ENCODE data around the gene IGSF22.

IGSF22 gene

DNA sequence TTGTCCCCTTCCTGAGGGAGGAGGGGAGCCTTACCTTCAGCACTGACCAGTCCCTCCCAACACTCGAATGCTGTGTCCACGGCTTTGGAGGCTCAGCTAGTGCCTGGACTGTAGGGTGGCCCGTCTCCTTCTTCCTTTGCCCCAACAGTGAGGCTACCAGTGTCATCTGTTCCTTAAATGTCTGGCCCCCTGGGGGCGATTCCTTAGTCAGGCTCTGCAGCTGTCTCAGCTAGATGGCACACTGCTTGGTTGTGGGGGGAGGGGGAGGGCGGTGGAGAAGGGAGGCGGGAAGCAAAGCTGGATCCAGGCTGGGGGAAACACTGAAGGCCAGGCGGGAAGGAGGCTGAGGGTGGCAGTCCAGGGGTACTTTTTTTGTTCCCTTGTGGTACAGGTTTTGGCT lies at the start of gene IGSF22:
Gene IGSF22, minus strand, starts transcription at position 149 of the 400 bp plus-strand sequence. CDS start 1,952 bp downstream, outside the sequence.
- no peak for DNase-seq (ENCODE audit: low read depth)

DNA sequence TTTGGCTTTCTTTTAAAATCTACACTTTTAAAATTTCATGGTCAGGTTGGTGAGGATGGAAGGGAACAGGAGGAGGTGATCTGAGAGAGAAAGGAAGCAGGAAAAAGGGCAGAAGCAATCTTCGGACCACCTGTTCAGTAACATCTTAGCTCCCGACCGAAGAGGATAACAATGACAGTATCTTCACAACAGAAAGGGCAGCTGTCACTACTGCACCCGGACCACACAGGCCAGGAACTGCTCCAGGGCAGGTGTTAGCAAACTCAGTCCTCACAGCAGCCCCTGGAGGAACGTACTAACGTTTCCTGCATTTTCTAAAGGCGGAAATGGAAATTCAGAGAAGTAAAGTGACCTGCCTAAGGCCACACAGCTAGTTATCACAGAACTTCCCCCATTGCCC lies 48.8 kb upstream of the IGSF22 start:
- no peak for DNase-seq (ENCODE audit: low read depth)

DNA sequence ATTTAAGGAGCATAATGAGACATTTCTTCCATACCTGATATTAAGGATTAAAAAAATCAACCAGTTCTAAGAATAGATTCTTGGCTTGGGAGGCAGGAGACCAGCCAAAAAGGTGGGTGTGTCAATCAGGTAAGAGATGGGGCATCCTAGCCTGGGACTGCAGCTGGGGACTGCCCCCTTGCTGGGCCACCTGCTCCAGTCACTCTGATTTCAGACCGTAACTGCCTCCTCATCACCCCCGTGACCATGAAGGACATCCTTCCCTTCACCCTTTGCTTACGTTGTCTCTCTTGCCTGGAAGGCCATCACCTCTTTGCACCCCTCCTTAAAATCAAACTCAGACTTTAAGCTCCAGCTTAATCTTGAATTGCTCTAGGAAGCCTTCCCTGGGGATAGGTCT lies 47.7 kb upstream of the IGSF22 start:
- DNase-seq (ENCODE audit: low read depth), result no peak

DNA sequence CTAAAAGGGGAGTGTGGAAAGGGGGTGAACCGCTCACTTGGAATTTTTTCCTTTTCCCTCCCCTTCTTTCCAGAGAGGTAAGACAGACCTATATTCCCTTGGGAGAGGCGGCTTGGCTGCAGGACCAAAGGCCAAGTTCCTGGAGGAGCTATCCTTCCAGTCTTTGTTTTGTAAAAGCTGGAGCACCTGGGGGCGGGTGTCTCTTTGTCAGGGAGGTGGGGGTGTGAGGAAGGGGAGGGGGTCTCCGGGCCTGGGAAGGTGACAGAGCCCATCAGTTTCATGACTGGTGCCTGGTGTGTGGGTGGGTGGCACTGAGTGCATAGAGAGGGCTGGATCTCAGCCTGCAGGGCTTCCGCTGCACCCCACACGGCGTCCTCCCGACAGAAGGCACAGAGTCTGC lies 47.1 kb upstream of the IGSF22 start:
- DNase-seq (ENCODE audit: low read depth), result no peak

DNA sequence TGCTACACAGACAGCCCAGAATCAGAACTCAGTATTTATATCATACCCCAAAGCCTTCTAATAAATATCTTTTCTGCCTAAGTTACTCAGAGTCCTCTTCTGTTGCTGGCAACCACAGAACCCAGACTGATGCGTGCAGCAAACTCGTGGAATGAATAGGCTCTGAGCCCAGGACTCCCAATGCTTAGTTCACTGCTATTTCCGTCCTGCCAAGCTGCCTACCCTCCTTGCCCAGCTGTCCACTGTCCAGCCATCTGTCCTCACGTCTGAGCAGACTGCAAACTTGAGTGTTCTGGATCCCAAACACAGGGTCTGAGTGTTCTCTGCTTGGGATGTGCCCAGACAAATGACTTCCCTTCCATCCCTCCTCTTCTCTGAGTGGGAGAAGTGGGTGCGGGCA lies 46.2 kb upstream of the IGSF22 start:
- DNase-seq (ENCODE audit: low read depth), result no peak

DNA sequence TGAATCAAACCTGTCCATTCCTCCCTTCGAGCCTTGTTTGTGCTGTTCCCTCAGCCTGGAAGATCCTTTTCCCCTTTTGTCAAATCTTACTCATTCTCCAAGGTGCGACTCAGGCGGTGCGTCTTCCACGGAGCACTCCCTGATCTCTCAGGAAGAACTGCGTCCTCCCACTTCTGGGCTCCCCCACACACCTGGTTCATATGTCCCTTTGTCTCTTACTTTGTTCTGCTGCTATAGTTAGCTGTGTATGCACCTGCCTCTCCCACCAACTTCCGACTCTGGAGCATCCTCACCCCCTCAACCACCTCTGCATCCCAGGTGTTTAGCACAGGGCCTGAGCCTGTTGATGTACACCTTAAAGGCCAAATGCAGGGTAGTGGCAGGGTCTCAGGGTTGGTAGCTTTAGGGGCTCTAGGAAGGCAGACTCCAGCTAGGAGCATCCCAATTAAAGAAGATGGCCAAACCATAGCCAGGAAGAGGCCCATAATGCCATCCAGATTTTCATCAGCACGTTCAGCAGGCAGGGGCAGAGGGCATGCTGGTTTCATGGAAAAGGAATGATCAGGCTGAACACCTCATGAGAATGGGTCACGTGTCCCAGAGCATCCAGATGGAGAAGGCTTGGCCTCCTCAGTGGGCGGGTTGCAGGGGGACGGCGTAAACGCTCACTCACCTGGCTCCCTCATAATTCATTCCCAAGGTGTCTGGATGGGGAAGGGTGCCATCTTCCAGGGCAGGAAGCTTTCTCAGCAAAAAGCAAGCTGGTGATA lies 45.5 kb upstream of the IGSF22 start:
- no peak for DNase-seq (ENCODE audit: low read depth)

DNA sequence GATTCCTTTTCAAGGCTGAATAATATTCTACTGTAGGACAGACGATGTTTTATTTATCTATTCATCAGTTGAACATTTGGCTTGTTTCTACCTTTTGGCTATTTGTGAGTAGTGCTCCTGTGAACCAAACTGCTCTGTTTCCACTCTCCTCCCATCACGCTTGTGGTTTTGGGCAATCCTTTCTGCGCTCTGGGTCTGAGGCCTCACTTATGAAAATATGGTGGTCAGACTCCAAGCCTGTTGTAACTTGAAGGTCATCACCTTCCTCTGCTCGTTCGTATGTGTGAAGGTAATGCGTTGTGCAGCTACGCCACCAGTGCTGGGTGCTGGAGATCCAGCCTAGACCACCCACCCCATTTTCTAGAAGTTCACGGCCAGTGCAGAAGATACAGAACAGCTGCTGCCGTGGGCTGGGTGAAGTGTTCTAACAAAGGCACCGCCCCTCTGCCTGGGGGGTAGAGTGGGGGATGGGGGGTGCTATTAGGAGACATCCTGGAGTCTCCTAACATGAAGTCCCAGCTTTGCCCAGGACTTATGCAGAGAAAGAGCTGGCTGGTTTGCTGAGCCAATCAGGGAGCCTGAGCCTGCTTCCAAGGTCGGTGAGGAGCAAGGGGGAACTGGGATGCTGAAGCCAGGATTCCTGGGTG lies 44.6 kb upstream of the IGSF22 start:
- DNase-seq (ENCODE audit: low read depth), result no peak

DNA sequence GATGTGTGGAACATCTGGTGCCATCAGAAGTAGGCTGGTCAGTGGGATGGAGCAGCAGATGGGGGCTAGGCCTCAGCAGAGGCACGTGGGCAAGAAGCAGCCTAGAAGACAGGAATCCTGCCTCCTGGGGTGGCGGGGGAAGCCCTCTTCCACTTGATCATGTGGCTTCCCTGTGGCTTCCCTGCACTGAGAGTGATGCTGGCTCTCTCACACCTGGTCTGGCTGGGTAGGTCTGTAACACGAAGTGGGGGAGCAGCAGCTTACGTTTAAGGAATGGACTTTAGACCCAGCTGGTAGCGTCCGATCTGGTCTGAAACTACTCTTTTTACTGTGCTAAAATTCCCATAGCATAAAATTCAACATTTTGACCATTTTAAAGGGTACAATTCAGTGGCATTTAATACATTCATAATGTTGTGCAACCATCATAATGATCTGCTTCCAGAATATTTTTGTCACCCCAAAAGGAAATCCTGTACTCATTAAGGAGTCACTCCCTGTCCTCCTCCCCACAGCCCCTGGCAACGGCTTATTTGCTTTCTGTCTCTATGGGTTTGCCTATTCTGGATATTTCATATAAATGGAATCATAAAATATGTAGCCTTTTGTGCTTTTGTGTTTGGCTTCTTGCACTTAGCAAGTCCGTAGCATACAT lies 43.9 kb upstream of the IGSF22 start:
- DNase-seq (ENCODE audit: low read depth), result no peak

DNA sequence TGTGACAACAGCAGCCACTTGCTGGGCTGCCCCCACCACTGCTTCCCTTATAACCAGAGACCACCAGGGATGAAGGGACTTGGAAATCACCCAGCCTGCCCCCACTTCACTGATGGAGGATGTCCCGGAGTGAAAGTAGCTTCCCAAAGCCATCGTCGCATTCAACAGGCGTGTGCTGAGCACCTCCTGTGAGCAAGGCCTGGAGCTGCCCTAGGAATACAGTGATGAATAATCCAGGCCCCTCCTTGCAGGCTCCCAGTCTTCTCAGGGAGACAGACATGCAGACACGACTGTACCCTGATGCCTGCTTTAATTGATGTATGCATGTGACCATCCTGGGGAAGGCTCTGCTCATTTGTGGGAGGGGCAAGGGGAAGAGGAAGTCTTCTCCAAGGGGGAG lies 43.0 kb upstream of the IGSF22 start:
- no peak for DNase-seq (ENCODE audit: low read depth)

DNA sequence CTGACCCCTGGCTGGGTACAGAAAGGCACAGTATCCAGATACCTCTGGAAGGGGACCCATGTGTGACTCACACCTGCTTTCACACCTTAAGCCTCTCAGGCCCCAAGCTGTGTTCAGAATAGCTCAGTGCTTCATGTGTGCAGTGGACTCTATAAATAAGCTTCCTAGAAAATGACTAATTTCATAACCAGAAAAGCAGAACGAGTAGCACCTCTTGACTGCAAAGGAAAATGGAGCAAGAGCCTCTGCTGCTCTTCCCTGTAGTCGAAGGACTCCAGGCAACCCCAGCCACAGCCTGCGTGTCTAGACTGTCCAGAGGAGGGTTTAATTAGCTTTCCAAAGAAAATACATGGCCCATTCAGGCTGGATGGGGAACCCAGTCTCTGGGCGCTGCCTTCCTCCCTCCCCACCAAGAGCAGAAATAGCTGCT lies 42.5 kb upstream of the IGSF22 start:
- no peak for DNase-seq (ENCODE audit: low read depth)

DNA sequence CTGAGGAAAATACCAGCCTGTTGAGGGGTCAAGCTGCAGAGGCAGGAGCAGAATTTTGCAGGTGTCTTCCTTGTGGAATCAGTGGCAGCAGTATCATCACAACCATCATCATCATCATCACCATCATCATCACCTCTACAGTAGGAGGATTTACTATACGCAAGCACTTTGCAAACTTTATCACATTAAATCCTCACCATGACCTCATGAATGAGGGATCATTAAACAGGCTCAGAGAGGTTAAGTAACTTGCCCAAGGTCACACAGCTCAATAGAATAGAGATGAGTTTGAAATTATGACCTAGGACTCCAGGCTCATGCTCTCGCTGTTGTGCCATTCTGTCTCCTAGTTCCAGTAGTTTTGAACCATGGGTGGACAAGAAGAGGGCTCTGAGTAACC lies 40.0 kb upstream of the IGSF22 start:
- no peak for DNase-seq (ENCODE audit: low read depth)

DNA sequence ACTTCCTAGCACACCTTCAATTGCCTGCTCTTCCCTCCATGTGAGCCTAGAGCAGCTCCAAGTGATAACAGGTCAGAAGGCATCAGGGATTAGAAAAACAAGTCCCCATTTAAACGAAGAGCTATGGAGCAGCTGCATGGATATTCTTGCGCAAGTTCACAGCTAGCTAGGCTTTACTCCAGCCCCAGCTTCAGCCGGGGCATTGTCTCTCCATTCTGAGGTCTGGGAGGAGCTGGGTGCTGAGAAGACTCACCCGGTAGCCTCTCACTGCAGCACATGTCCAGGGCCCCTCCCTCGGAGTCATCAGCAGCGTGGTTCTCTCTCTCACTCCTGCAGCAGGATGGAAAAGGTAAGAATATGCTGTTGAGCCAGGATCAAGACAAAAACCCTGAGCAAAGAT lies 39.6 kb upstream of the IGSF22 start:
- DNase-seq (ENCODE audit: low read depth), result no peak

DNA sequence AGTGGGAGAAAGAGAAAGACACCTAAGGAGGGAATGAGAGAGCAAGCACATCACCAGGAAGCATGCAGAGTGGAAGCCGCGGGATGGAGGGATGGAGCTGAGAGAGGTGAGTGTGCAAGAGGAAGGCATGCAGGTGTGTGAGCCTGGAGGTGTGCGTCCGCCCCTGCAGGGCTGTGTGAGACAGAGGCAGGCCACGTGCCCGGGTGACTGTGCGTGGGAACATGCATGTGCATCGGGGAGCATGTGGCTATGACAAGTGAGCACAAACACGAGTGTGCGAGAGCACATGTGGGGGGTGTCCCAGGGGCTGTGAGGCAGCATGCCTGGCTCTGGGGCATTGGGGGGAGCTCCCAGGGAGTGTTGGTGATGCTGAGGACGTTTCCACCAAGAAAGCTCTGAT lies 35.8 kb upstream of the IGSF22 start:
- no peak for DNase-seq (ENCODE audit: low read depth)

DNA sequence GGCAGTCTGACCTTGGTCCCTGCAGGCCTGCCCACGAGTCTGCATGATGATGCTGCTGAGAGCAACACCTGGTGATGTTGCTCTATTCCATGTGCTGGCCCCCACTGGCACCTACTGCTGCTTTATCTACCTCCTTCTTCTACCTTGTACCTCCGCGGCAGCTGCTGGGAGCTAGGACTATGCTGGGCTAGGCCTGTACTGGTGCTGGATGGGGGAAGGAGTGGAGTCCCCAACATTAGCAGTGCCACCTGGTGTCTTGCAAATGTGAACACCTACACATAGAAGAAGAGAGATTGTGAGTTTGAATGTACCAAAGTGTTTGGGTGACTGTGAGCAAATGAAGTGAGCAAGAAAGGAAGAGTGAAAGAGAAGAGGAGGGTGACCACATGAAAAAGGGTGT lies 35.2 kb upstream of the IGSF22 start:
- no peak for DNase-seq (ENCODE audit: low read depth)

DNA sequence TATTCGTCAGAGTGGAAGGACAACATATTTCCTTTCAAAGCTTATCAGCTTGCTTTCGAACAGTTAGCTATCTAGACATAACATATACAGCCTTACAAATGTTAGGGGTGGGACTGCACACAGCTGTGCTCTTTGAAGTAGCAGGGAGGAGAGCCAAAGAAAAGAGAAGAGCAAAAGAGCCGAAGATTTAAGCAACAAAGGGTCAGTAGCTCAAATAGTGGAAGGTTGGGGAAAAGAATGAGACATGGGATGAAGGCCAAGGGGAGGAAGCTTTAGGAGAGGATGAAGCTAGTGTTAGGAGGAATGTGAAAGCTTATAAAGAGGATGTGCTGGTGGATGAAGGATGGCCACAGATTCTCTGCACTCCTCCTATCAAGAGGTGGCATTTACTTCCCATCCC lies 31.8 kb upstream of the IGSF22 start:
- no peak for DNase-seq (ENCODE audit: low read depth)

DNA sequence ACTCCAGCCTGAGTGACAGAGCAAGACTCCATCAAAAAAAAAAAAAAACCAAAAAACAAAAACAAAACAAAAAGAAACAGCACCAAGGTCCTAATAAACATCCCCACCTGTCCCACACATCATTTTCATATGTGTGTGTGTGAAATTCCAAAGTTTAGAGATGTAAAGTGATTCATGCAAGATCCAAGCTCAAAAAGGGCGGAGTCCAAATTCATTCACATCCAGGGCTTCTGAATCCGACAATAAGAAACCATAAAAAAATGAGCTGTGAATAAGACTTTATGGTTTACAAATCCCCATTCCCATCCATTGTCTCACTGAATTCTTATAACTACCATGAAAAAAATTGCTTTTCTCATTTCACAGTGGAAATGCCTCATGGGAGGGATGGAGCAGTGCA lies 30.9 kb upstream of the IGSF22 start:
- no peak for DNase-seq (ENCODE audit: low read depth)

DNA sequence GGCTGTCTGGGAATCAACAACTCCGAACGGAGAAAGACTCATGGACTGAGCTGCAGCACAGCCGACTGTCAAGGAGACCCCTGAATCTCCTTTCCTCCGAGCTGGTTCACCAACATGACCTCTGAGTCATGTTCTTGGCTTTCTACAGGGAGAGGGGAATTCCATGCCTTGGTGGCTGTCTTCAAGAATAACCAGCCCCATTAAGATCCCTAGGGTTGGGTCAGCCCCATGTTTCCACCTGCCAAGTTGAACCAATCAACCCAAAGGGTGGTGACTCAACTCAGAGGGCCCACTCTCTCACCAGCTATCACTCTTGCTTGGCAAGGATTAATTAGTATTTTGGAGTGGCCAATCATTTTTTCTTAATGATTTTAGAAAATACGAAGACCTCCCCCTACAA lies 28.3 kb upstream of the IGSF22 start:
- DNase-seq (ENCODE audit: low read depth), result no peak

DNA sequence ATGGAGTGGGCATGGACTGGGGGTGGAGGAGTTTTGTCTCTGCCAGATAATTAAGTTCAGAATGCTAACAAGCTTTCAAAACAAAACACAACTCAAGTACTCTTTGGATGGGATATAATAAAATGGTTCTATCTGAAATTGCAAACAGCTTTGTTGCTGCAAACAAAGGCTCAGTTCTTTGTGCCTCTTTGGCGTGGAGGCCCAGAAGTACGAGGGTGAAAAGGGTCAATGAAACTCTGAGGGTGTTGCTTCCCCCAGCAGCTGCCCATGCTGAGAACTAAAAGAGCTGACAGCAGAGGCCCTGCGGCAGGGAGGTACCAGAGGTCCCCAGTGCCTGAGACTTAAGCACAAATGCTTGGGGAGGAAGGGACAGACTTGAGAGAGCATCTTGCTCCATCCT lies 26.5 kb upstream of the IGSF22 start:
- DNase-seq (ENCODE audit: low read depth), result no peak

DNA sequence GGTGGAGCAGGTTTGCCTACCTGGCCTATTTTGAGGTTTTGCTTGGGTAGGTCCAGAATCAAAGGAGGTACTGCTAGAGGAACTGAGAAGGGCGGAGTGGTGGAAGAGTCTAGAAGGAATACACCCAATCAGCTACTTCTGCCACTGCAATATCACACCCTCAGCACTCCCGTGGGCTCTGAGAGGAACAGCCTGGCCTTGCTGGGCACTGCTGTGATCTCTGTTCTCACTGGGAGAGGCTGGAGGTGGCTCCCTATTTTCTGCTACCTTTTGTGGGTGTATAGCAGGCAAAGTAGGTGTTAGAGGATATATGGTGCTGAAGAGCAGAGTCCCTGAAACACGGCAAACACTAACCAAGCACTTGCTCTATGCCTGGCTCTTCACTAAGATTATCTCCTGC lies 25.0 kb upstream of the IGSF22 start:
- DNase-seq (ENCODE audit: low read depth), result no peak

DNA sequence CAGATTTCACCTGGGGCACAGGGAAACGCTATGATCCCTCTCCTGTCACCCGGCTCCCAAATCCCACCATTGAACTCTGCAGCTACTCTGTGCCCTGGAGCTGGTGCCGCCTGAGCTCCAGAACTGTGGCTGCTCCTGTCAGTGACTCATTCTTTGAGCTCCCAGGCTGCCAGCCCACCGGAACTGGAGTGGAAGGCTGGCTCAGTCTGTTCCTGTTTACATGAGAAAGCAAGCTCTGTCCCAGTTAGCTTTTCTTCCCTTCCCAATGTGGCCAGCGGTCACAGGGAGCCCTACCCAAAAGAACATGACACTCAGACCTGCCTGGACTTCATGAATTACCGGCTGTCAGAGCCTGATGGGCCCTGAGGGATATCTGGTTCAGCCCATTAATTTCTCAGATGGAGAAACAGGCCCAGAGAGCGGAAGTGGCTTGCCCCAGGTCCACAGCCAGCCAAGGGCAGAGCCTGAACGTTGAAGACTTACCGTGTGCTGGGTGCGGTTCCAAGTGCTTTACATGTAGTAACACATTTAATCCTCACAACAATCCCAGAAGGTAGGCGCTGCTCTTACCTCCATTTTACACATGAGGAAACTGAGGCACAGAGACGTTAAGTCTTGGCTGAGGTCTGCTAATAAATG lies 23.8 kb upstream of the IGSF22 start:
- DNase-seq (ENCODE audit: low read depth), result peak; percentile 30

DNA sequence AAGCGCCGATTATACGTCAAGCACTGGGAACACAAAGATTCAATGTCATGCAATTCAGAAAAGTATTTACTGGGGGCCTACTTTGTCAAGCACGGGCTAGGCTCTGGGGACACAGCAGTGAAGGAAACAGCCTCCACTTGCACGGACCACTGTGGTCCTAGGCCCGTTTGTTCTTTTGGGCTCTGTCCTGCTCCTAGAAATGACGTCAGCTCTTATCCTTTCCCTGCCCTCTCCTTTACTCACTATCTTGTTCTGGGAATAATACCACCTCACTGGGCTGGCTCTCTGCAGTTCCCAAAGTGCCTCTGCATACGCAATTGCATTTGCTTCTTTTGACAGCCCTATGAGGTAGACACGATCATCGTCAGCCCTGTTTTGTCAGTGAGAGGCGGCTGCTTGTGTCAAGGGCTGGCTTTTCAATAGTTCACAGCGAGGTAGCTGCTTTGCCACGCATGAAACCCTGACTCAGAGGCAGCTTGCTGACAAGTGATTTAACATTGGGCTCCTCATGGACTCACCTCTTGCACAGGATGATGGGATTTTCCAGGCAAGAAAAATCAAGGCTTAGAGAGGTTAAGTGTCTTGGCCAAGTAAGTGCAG lies 22.9 kb upstream of the IGSF22 start:
- DNase-seq (ENCODE audit: low read depth), result no peak

DNA sequence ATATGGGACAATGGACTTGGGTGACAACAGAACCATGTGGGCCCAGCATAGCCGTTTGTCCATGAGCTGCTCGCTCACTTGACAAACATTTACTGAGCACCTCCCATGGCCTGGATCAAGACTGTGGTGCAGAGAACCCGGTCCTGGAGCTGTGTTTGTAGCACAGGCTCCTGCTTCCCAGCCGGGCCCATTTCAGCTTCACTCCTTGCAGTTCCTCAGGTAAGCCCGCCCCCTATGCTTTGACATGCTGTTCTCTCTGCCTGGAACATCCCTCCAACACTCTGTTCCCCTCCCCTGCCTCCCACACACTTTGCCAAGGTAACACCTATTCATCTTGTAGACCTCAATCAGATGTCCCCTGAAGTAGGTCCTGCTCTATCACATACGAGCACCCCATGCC lies 19.3 kb upstream of the IGSF22 start:
- no peak for DNase-seq (ENCODE audit: low read depth)
